Omental fat pad (tissue), 4 donors: ENCODE data around the gene CRB2. TPM values are rescaled to one million over a fixed set of nuclear protein-coding genes. Genes with fewer than 3 reads are reported as not detected.
"Not testable (repeated sequence)": the region's sequence is repeated elsewhere in the genome, so short reads cannot be mapped to it uniquely, and the experiment has no call there.

Experiments
- ATAC-seq: fragments of 150-250 bp; one replicate; pipeline ENCODE4 v1.9.1; 2016; ENCODE audit warnings: mild to moderate bottlenecking, moderate library complexity; ENCODE audit not compliant: low FRiP score
- DNase-seq: peaks from one replicate; pipeline ENCODE4 v3.0.0-alpha.2; 2019; ENCODE audit warnings: low spot score
- CTCF ChIP-seq, 3 donors: fragments of 450-650 bp; IDR thresholded peaks; one replicate each; pipeline ENCODE4 v1.5.1; 2016 to 2017; ENCODE audit warnings: antibody characterized with exemption in 3 of 3, mild to moderate bottlenecking in 3 of 3, moderate library complexity in 2 of 3
- total RNA-seq, 4 donors: library from RNA; depleted of rRNA; stranded (reverse); fragments of >200 nt; gene quantifications; one replicate each; pipeline ENCODE4 v1.1.0, GENCODE V29; 2016

The CRB2 gene
- total RNA-seq, 4 donors from 2014 or later: 0.32 to 16.2 (median 3.5) TPM

- ATAC-seq (no peak), DNase-seq (no peak)
- TF ChIP-seq CTCF (IDR thresholded peaks at IDR 0.05): no peak
These were observed 42.0 kb downstream of the CRB2 start for GRCh38 chr9:123397975-123398374.

- not testable (repeated sequence) for ATAC-seq, DNase-seq
These were observed 42.9 kb downstream of the CRB2 start for GRCh38 chr9:123398938-123399337.

- ATAC-seq: no peak
- DNase-seq: no peak
- no peak for TF ChIP-seq CTCF (IDR thresholded peaks at IDR 0.05)
These were observed 43.9 kb downstream of the CRB2 start for GRCh38 chr9:123399803-123400378.

GRCh38 chr9:123400926-123401503 is 45.0 kb downstream of the CRB2 start:
- TF ChIP-seq CTCF (IDR thresholded peaks at IDR 0.05): no peak
- no peak for ATAC-seq
- no peak for DNase-seq

GRCh38 chr9:123401879-123402513 is 46.0 kb downstream of the CRB2 start:
- peak in 1 of 3 donors; percentile 12 for TF ChIP-seq CTCF (IDR thresholded peaks at IDR 0.05)
- ATAC-seq: peak; percentile 19
- DNase-seq: no peak

- TF ChIP-seq CTCF (IDR thresholded peaks at IDR 0.05): no peak
- no peak for DNase-seq
- ATAC-seq: peak; percentile 23
These were observed 47.0 kb downstream of the CRB2 start for GRCh38 chr9:123402981-123403509.

- ATAC-seq (no peak), DNase-seq (no peak)
These were observed 50.0 kb downstream of the CRB2 start for GRCh38 chr9:123406016-123406415.

More at GRCh38 chr9:123406016-123406415, 50.0 kb downstream of the CRB2 start:
- TF ChIP-seq CTCF (IDR thresholded peaks at IDR 0.05): no peak
